ENCODE measurements around the gene NCAPD3. TPM values are rescaled to one million over a fixed set of nuclear protein-coding genes. Genes with fewer than 3 reads are reported as not detected.

NCAPD3 gene
- total and polyA plus RNA-seq, 2 of the 13 experiments (the other 11 are each of a cell fraction or from before 2014, with no cell fraction given) = 20.7 to 25.6 TPM

DNA sequence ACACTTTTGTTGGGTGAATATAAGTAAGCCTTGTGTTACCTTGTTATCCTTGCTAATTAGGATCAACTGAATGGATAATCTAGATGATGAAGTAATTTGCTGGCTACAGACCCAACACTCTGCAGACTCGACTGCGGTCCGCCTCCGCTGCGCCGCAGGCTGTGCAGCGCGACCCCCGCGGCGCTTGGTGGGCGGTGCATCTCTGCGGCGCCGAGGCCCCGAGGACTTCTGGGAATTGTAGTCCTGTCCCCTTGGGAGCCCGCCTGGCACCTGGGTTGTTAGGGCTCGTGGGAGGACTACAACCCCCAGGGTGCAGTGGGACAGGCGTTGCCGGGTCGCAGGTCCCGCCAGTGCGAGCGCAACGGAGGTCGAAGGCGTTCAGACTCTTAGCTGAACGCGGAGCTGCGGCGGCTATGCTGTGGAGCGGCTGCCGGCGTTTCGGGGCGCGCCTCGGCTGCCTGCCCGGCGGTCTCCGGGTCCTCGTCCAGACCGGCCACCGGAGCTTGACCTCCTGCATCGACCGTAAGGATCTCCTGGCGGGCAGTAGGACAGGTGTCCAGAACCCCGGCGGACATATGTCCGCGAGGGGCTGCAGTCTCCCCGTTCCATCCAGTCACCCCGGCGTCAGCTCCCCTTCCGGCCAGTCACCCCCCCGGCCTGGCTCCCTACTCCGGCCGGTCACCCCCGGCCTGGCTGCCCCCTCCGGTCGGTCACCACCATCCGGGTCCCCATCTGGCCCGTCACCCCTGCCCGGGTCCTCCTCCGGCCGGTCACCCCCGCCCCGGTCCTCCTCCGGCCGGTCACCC lies 29.6 kb upstream of the NCAPD3 start, which contains the start of the genes ACAD8 and THYN1 (continued):
- TF ChIP-seq HNRNPUL1 (IDR thresholded peaks at IDR 0.05; ENCODE audit: low read depth, low read length) (no peak), GLI4 (CRISPR knock-in tag; IDR thresholded peaks at IDR 0.05; ENCODE audit: borderline replicate concordance) (no peak), ATF7-NPFF (CRISPR knock-in tag; IDR thresholded peaks at IDR 0.05; ENCODE audit: low read depth) (0 out of 2 replicates have a peak, but pooled peaks have one; percentile 13), HDAC1 (CRISPR knock-in tag; IDR thresholded peaks at IDR 0.05) (peak; percentile 66), RBAK (CRISPR knock-in tag; IDR thresholded peaks at IDR 0.05) (no peak), ZFP62 (CRISPR knock-in tag; IDR thresholded peaks at IDR 0.05) (no peak; the same call in 1 of the 2 replicates), ZNF552 (CRISPR knock-in tag; IDR thresholded peaks at IDR 0.05; ENCODE audit: borderline replicate concordance) (no peak; the same call in 1 of the 2 replicates), ZMAT3 (CRISPR knock-in tag; conservative IDR thresholded peaks at IDR 0.05) (peak; percentile 27; the same call in 1 of the 2 replicates), ZNF121 (CRISPR knock-in tag; IDR thresholded peaks at IDR 0.05) (no peak)
- TF ChIP-seq, protein P1, sequence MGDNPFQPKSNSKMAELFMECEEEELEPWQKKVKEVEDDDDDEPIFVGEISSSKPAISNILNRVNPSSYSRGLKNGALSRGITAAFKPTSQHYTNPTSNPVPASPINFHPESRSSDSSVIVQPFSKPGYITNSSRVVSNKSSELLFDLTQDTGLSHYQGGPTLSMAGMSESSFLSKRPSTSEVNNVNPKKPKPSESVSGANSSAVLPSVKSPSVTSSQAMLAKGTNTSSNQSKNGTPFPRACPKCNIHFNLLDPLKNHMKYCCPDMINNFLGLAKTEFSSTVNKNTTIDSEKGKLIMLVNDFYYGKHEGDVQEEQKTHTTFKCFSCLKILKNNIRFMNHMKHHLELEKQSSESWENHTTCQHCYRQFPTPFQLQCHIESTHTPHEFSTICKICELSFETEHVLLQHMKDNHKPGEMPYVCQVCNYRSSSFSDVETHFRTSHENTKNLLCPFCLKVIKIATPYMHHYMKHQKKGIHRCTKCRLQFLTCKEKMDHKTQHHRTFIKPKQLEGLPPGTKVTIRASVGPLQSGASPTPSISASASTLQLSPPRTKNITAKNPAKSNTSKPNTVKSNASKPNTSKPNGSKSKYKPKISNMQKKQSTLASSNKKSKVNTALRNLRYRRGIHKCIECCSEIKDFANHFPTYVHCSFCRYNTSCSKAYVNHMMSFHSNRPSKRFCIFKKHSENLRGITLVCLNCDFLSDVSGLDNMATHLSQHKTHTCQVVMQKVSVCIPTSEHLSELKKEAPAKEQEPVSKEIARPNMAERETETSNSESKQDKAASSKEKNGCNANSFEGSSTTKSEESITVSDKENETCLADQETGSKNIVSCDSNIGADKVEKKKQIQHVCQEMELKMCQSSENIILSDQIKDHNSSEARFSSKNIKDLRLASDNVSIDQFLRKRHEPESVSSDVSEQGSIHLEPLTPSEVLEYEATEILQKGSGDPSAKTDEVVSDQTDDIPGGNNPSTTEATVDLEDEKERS (CRISPR knock-in tag; IDR thresholded peaks at IDR 0.05) = no peak
- TF ChIP-seq, protein P2, sequence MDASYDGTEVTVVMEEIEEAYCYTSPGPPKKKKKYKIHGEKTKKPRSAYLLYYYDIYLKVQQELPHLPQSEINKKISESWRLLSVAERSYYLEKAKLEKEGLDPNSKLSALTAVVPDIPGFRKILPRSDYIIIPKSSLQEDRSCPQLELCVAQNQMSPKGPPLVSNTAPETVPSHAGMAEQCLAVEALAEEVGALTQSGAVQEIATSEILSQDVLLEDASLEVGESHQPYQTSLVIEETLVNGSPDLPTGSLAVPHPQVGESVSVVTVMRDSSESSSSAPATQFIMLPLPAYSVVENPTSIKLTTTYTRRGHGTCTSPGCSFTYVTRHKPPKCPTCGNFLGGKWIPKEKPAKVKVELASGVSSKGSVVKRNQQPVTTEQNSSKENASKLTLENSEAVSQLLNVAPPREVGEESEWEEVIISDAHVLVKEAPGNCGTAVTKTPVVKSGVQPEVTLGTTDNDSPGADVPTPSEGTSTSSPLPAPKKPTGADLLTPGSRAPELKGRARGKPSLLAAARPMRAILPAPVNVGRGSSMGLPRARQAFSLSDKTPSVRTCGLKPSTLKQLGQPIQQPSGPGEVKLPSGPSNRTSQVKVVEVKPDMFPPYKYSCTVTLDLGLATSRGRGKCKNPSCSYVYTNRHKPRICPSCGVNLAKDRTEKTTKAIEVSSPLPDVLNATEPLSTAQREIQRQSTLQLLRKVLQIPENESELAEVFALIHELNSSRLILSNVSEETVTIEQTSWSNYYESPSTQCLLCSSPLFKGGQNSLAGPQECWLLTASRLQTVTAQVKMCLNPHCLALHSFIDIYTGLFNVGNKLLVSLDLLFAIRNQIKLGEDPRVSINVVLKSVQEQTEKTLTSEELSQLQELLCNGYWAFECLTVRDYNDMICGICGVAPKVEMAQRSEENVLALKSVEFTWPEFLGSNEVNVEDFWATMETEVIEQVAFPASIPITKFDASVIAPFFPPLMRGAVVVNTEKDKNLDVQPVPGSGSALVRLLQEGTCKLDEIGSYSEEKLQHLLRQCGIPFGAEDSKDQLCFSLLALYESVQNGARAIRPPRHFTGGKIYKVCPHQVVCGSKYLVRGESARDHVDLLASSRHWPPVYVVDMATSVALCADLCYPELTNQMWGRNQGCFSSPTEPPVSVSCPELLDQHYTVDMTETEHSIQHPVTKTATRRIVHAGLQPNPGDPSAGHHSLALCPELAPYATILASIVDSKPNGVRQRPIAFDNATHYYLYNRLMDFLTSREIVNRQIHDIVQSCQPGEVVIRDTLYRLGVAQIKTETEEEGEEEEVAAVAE (CRISPR knock-in tag; IDR thresholded peaks at IDR 0.05; ENCODE audit: borderline replicate concordance) = 0 out of 2 replicates have a peak, but pooled peaks have one; percentile 47
- TF ChIP-seq, protein P3, sequence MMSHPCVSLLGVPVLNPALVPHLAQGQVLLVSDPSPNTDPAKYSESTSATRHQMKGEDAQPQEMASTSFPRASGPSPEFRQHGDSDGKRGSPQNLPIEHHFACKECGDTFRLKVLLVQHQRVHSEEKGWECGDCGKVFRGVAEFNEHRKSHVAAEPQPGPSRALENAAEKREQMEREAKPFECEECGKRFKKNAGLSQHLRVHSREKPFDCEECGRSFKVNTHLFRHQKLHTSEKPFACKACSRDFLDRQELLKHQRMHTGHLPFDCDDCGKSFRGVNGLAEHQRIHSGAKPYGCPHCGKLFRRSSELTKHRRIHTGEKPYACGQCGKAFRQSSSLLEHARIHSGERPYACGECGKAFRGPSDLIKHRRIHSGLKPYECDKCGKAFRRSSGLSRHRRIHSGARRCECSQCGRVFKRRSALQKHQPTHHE (CRISPR knock-in tag; IDR thresholded peaks at IDR 0.05; ENCODE audit: borderline replicate concordance) = 0 out of 2 replicates have a peak, but pooled peaks have one; percentile 47
- TF ChIP-seq, protein P4, sequence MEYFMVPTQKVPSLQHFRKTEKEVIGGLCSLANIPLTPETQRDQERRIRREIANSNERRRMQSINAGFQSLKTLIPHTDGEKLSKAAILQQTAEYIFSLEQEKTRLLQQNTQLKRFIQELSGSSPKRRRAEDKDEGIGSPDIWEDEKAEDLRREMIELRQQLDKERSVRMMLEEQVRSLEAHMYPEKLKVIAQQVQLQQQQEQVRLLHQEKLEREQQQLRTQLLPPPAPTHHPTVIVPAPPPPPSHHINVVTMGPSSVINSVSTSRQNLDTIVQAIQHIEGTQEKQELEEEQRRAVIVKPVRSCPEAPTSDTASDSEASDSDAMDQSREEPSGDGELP (IDR thresholded peaks at IDR 0.05; ENCODE audit: borderline replicate concordance, low read depth) = no peak
- TF ChIP-seq, protein P5, sequence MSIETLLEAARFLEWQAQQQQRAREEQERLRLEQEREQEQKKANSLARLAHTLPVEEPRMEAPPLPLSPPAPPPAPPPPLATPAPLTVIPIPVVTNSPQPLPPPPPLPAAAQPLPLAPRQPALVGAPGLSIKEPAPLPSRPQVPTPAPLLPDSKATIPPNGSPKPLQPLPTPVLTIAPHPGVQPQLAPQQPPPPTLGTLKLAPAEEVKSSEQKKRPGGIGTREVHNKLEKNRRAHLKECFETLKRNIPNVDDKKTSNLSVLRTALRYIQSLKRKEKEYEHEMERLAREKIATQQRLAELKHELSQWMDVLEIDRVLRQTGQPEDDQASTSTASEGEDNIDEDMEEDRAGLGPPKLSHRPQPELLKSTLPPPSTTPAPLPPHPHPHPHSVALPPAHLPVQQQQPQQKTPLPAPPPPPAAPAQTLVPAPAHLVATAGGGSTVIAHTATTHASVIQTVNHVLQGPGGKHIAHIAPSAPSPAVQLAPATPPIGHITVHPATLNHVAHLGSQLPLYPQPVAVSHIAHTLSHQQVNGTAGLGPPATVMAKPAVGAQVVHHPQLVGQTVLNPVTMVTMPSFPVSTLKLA (IDR thresholded peaks at IDR 0.05) = 0 out of 2 replicates have a peak, but pooled peaks have one; percentile 10
- TF ChIP-seq, protein P6, sequence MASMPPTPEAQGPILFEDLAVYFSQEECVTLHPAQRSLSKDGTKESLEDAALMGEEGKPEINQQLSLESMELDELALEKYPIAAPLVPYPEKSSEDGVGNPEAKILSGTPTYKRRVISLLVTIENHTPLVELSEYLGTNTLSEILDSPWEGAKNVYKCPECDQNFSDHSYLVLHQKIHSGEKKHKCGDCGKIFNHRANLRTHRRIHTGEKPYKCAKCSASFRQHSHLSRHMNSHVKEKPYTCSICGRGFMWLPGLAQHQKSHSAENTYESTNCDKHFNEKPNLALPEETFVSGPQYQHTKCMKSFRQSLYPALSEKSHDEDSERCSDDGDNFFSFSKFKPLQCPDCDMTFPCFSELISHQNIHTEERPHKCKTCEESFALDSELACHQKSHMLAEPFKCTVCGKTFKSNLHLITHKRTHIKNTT (CRISPR knock-in tag; IDR thresholded peaks at IDR 0.05) = no peak
